ENCODE data around the gene ID3.

GRCh38 chr1:23559985-23560741 lies 862 bp upstream of the ID3 start:
- TF ChIP-seq CTCF (IDR thresholded peaks at IDR 0.05) (no peak), EP300 (IDR thresholded peaks at IDR 0.05) (peak; percentile 35), POLR2AphosphoS5 (IDR thresholded peaks at IDR 0.05) (no peak)

Data from stomach (tissue), 4 donors.